ENCODE data around the gene TSPO2.

DNA sequence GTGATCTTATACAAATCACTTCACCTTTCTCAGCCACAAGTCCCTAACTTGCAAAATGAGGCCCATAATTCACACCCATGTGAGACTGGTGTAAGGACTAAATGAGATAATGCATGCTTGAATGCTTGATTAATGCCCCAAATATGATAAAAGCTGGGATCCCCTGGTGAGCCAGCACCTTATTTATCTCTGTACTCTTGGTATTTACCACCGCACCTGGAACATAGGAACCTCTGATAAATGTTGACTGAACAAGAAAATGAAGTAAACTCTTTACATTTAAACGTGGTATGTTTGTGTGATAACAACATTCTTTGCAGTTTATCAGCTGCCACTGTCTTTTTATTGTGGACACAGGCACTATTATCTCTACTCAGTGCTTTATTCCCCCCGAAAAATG, 8.3 kb downstream of the TSPO2 start:
- TF ChIP-seq CTCF (IDR thresholded peaks at IDR 0.05) (no peak), POLR2AphosphoS5 (IDR thresholded peaks at IDR 0.05) (no peak)
